ENCODE measurements around the gene C5orf15. TPM values are rescaled to one million over a fixed set of nuclear protein-coding genes. Genes with fewer than 3 reads are reported as not detected.

C5orf15 gene
- total RNA-seq, 1 donor from 2014 or later, result 41.7 TPM

DNA sequence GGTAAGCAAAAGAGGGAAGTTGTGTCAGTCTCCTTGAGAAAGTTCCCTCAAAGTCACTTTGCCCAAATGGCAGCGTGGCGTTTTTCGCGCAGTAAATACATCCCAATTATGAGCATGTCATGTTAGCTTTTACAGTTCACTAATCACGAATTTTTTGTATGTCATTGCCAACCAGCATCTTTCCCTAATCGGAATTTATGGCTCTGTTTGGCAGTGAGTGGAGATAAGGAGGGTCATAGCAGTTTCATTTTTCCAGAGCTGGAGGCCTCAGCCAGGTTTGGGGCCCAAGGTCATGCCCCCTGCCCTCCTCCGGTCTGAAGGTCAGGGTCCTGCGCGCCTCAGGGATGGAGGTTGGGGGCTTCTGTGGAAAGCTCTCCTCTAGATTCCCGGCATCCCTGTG is 50.1 kb downstream of the C5orf15 start:
- DNase-seq (ENCODE audit: low spot score), result no peak
- Mint-ChIP-seq H3K36me3 (ENCODE audit: low read depth) (no peaks in the 10 kb centered on the region), H3K9me3 (ENCODE audit: low read depth) (no peaks in the 10 kb centered on the region), H3K4me1 (ENCODE audit: low read depth) (no peaks in the 10 kb centered on the region), H3K4me3 (ENCODE audit: unreplicated experiment) (no peak overlapping the region), H3K27ac (ENCODE audit: unreplicated experiment) (no peak overlapping the region), H3K27me3 (ENCODE audit: low read depth) (no peaks in the 10 kb centered on the region)
- TF ChIP-seq, protein P1, sequence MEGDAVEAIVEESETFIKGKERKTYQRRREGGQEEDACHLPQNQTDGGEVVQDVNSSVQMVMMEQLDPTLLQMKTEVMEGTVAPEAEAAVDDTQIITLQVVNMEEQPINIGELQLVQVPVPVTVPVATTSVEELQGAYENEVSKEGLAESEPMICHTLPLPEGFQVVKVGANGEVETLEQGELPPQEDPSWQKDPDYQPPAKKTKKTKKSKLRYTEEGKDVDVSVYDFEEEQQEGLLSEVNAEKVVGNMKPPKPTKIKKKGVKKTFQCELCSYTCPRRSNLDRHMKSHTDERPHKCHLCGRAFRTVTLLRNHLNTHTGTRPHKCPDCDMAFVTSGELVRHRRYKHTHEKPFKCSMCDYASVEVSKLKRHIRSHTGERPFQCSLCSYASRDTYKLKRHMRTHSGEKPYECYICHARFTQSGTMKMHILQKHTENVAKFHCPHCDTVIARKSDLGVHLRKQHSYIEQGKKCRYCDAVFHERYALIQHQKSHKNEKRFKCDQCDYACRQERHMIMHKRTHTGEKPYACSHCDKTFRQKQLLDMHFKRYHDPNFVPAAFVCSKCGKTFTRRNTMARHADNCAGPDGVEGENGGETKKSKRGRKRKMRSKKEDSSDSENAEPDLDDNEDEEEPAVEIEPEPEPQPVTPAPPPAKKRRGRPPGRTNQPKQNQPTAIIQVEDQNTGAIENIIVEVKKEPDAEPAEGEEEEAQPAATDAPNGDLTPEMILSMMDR (IDR thresholded peaks at IDR 0.05), result no peak

DNA sequence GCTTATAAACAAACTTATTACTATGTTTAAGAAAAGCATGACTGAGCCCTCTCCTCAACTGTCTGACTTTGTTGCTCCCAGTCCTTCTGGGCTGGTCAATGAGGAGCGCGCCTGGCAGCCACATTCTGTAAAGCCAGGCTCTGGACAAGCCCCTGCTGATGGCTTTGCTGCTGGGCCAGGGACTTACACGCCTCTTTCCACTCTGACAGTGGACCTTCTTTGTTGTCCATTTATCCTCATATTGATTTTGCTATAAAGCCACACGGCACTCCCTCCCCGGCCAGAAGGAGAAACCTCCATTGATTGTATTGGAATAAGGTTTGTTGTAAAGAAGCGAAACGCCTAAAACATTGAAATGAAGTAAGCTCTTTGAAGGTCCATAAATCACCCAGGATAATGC is 50.6 kb downstream of the C5orf15 start:
- no peak for DNase-seq (ENCODE audit: low spot score)
- H3K9me3 Mint-ChIP-seq (ENCODE audit: low read depth), result no peaks in the 10 kb centered on the region
- no peak overlapping the region for H3K27ac Mint-ChIP-seq (ENCODE audit: unreplicated experiment)
- H3K4me1 Mint-ChIP-seq (ENCODE audit: low read depth), result no peaks in the 10 kb centered on the region
- no peaks in the 10 kb centered on the region for H3K36me3 Mint-ChIP-seq (ENCODE audit: low read depth)
- TF ChIP-seq, protein P1 (IDR thresholded peaks at IDR 0.05), result no peak
- H3K4me3 Mint-ChIP-seq (ENCODE audit: unreplicated experiment), result no peak overlapping the region
- H3K27me3 Mint-ChIP-seq (ENCODE audit: low read depth), result no peaks in the 10 kb centered on the region

DNA sequence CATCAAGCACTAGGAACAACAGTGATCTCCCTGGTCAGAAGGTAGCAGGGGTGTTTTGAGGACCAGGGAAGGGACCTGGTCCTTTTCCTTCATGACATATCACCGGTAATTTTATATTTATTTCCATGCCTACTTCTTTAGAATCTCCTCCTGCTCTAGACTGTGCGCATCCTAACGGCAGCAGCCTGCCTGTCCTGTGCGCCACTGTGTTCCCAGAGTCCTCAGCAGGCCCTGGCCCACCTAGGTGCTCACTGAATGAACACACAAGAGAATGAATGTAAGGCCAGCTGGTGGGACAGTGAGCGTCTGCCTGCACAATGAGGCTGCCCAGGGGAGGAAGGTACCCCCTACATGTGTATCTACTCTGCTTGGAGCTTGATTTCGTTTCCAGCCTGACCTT is 51.5 kb downstream of the C5orf15 start:
- no peak for DNase-seq (ENCODE audit: low spot score)
- H3K9me3 Mint-ChIP-seq (ENCODE audit: low read depth), result no peaks in the 10 kb centered on the region
- no peaks in the 10 kb centered on the region for H3K36me3 Mint-ChIP-seq (ENCODE audit: low read depth)
- H3K27me3 Mint-ChIP-seq (ENCODE audit: low read depth), result no peaks in the 10 kb centered on the region
- no peak overlapping the region for H3K4me3 Mint-ChIP-seq (ENCODE audit: unreplicated experiment)
- TF ChIP-seq, protein P1 (IDR thresholded peaks at IDR 0.05), result no peak
- H3K27ac Mint-ChIP-seq (ENCODE audit: unreplicated experiment), result no peak overlapping the region
- H3K4me1 Mint-ChIP-seq (ENCODE audit: low read depth), result no peaks in the 10 kb centered on the region

DNA sequence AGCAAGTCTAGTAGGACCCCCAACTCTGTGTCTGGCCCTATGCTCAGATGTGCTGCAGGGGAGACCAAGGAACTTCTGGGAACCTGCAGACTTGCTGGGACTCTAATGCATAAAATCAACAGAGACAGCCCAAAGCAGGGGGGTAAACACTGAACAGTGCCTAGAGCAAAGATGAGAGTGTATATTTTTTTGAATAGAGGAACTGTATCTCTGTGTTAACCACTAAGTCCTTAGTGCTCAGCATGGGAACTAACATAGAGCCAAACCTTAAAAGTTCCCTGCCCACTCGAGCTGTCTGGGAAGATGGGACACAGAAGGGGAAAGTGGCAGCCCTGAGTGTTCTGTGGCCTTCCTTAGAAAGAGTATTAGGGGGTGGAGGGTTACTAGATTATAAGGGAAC is 51.9 kb downstream of the C5orf15 start:
- H3K9me3 Mint-ChIP-seq (ENCODE audit: low read depth), result no peaks in the 10 kb centered on the region
- no peak overlapping the region for H3K27ac Mint-ChIP-seq (ENCODE audit: unreplicated experiment)
- no peaks in the 10 kb centered on the region for H3K4me1 Mint-ChIP-seq (ENCODE audit: low read depth)
- DNase-seq (ENCODE audit: low spot score), result no peak
- TF ChIP-seq, protein P1 (IDR thresholded peaks at IDR 0.05), result no peak
- no peaks in the 10 kb centered on the region for H3K36me3 Mint-ChIP-seq (ENCODE audit: low read depth)
- no peaks in the 10 kb centered on the region for H3K27me3 Mint-ChIP-seq (ENCODE audit: low read depth)
- H3K4me3 Mint-ChIP-seq (ENCODE audit: unreplicated experiment), result no peak overlapping the region

DNA sequence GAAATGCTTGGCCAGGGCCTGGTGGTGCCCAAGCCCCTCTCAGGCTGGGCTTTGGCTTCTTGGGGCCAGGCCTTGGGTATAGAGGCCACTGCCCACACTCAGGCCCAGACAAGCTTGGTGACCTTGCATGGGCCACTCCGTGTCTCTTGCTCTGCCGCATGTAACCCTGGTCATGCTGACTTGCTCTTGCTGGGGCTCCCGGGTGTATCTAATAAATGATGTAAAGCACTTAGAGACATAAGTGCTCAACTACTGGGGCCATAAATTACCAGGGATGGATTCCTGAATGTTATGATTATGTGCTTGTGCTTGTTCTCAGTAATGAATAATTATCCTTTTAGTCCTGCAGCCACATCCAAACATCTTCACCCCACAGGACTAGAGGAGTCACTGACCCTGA is 54.0 kb downstream of the C5orf15 start:
- H3K36me3 Mint-ChIP-seq (ENCODE audit: low read depth), result no peaks in the 10 kb centered on the region
- H3K4me3 Mint-ChIP-seq (ENCODE audit: unreplicated experiment), result no peak overlapping the region
- H3K27ac Mint-ChIP-seq (ENCODE audit: unreplicated experiment), result no peak overlapping the region
- H3K4me1 Mint-ChIP-seq (ENCODE audit: low read depth), result no peaks in the 10 kb centered on the region
- no peak for DNase-seq (ENCODE audit: low spot score)
- H3K9me3 Mint-ChIP-seq (ENCODE audit: low read depth), result no peaks in the 10 kb centered on the region
- TF ChIP-seq, protein P1 (IDR thresholded peaks at IDR 0.05), result no peak
- no peaks in the 10 kb centered on the region for H3K27me3 Mint-ChIP-seq (ENCODE audit: low read depth)

Measured in chondrocyte (in vitro differentiated cells).